K562 (cell line): Measurements from ENCODE around the gene RABL6.

ENCODE experiments used
- GABPA ChIP-seq: fragments of 200-800 bp; sonication (Bioruptor generic); conservative IDR thresholded peaks from 2 replicates; pipeline ENCODE4 v1.6.1; 2016; ENCODE audit warnings: low read depth, missing genetic modification characterization, missing compliant biosample characterization
- MTA2 ChIP-seq: fragments of 450-650 bp; IDR thresholded peaks from 2 replicates; pipeline ENCODE4 v1.6.1; 2016; ENCODE audit warnings: low read depth
- POLR2A ChIP-seq: fragments of 450-650 bp; conservative IDR thresholded peaks from 2 replicates; pipeline ENCODE4 v1.6.1; 2016
- RFX5 ChIP-seq: IDR thresholded peaks from 2 replicates; pipeline ENCODE4 v1.6.1; 2011; ENCODE audit warnings: low read depth, mild to moderate bottlenecking, improper control_type of control experiment, low read length
- TF ChIP-seq, protein P1 (sequence below): conservative IDR thresholded peaks from 2 replicates; pipeline ENCODE4 v1.6.1; 2011; ENCODE audit warnings: low read depth, mild to moderate bottlenecking, low read length; ENCODE audit not compliant: control insufficient read depth
- TF ChIP-seq, protein P2 (sequence below): fragments of 250-450 bp; sonication (Bioruptor Pico); IDR thresholded peaks from 2 replicates; pipeline ENCODE4 v1.5.0; 2020; ENCODE audit warnings: mild to moderate bottlenecking, borderline replicate concordance
- TF ChIP-seq, protein P3 (sequence below), 3 experiments: IDR thresholded peaks in 2 of 3; conservative IDR thresholded peaks in 1 of 3; 2 replicates each; pipeline ENCODE4 v1.5.1; 2011 to 2012; ENCODE audit warnings: low read length in 3 of 3, mild to moderate bottlenecking in 3 of 3, control low read depth in 2 of 3, improper control_type of control experiment in 1 of 3, inconsistent platforms in 1 of 3, low read depth in 1 of 3, mixed read lengths in 1 of 3, moderate library complexity in 1 of 3; ENCODE audit not compliant: insufficient read depth in 2 of 3
- TF ChIP-seq, protein P4 (sequence below): sonication (generic); formaldehyde crosslinking; IDR thresholded peaks from 2 replicates; pipeline ENCODE4 v1.8.1; 2023; ENCODE audit warnings: mild to moderate bottlenecking, missing genetic modification reagents

DNA sequence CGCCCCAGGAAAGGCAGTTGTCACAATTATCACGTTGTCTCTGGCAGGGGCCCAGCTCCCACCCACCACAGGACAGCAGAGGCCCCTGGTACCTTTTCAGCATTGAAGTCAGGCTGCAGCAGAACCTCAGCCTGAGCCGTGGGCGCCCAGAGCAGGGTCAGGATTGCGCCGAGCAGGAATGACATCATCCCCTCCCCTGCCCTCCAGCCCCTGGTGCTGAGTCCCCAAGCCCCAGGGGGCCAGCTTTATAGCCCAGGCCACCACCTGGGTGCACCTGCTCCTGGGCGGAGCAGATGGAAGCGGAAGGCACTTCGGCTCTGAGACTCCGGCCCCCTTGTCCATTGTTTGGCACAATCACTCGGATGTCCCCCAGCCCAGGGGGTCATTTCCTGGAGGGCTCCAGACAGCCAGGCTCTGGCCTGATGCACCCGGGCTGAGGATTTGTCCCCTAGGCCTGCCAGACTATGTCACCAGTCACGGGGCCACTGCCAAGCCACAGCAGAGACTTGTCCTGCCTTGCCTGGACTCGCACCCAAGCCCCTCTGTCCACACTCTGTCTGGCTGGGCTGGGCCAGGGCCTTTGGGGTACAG lies 43.4 kb upstream of the RABL6 start, which contains the start of gene LCN15:
- TF ChIP-seq, protein P1, sequence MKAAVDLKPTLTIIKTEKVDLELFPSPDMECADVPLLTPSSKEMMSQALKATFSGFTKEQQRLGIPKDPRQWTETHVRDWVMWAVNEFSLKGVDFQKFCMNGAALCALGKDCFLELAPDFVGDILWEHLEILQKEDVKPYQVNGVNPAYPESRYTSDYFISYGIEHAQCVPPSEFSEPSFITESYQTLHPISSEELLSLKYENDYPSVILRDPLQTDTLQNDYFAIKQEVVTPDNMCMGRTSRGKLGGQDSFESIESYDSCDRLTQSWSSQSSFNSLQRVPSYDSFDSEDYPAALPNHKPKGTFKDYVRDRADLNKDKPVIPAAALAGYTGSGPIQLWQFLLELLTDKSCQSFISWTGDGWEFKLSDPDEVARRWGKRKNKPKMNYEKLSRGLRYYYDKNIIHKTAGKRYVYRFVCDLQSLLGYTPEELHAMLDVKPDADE: no peak
- TF ChIP-seq, protein P2, sequence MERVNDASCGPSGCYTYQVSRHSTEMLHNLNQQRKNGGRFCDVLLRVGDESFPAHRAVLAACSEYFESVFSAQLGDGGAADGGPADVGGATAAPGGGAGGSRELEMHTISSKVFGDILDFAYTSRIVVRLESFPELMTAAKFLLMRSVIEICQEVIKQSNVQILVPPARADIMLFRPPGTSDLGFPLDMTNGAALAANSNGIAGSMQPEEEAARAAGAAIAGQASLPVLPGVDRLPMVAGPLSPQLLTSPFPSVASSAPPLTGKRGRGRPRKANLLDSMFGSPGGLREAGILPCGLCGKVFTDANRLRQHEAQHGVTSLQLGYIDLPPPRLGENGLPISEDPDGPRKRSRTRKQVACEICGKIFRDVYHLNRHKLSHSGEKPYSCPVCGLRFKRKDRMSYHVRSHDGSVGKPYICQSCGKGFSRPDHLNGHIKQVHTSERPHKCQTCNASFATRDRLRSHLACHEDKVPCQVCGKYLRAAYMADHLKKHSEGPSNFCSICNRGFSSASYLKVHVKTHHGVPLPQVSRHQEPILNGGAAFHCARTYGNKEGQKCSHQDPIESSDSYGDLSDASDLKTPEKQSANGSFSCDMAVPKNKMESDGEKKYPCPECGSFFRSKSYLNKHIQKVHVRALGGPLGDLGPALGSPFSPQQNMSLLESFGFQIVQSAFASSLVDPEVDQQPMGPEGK (CRISPR knock-in tag): no peak
- no peak for TF ChIP-seq MTA2
- TF ChIP-seq RFX5: no peak
- TF ChIP-seq, protein P3, sequence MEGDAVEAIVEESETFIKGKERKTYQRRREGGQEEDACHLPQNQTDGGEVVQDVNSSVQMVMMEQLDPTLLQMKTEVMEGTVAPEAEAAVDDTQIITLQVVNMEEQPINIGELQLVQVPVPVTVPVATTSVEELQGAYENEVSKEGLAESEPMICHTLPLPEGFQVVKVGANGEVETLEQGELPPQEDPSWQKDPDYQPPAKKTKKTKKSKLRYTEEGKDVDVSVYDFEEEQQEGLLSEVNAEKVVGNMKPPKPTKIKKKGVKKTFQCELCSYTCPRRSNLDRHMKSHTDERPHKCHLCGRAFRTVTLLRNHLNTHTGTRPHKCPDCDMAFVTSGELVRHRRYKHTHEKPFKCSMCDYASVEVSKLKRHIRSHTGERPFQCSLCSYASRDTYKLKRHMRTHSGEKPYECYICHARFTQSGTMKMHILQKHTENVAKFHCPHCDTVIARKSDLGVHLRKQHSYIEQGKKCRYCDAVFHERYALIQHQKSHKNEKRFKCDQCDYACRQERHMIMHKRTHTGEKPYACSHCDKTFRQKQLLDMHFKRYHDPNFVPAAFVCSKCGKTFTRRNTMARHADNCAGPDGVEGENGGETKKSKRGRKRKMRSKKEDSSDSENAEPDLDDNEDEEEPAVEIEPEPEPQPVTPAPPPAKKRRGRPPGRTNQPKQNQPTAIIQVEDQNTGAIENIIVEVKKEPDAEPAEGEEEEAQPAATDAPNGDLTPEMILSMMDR (IDR thresholded peaks at IDR 0.05 in 2 of 3, conservative IDR thresholded peaks at IDR 0.05 in 1 of 3; ENCODE audit: insufficient read depth in 2 of 3, low read depth in 1 of 3, low read length in 3 of 3): no peak
- TF ChIP-seq POLR2A: no peak
- TF ChIP-seq, protein P4, sequence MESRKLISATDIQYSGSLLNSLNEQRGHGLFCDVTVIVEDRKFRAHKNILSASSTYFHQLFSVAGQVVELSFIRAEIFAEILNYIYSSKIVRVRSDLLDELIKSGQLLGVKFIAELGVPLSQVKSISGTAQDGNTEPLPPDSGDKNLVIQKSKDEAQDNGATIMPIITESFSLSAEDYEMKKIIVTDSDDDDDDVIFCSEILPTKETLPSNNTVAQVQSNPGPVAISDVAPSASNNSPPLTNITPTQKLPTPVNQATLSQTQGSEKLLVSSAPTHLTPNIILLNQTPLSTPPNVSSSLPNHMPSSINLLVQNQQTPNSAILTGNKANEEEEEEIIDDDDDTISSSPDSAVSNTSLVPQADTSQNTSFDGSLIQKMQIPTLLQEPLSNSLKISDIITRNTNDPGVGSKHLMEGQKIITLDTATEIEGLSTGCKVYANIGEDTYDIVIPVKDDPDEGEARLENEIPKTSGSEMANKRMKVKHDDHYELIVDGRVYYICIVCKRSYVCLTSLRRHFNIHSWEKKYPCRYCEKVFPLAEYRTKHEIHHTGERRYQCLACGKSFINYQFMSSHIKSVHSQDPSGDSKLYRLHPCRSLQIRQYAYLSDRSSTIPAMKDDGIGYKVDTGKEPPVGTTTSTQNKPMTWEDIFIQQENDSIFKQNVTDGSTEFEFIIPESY (CRISPR knock-in tag): no peak
- no peak for TF ChIP-seq GABPA
